Measurements from ENCODE around the gene GJB3. TPM values are rescaled to one million over a fixed set of nuclear protein-coding genes. Genes with fewer than 3 reads are reported as not detected.

Gene GJB3
- total and polyA plus RNA-seq, 9 of the 15 experiments (the other 6 are each of a cell fraction or from before 2014, with no cell fraction given), result not detected

- no peak for FAIRE-seq
- Histone ChIP-seq H3K27ac (ENCODE audit: extremely low read depth, low read depth, low read length) (no peak overlapping the region), H3K9me1 (ENCODE audit: control insufficient read depth, insufficient read depth, low read length) (no peaks in the 10 kb centered on the region), H3K4me3 (no peak overlapping the region), H3K9me3 (replicated peaks; ENCODE audit: control insufficient read depth, insufficient read depth, low read depth, low read length) (no peaks in the 10 kb centered on the region), H3K79me2 (ENCODE audit: control insufficient read depth, insufficient read depth, low read length) (no peaks in the 10 kb centered on the region), H3K27me3 (ENCODE audit: control insufficient read depth in 2 of 2, insufficient read depth in 2 of 2, low read length in 2 of 2) (peaks cover 6 to 39% of the 10 kb centered on the region in 2 experiments; a peak in 3 of 5 replicates), H3K36me3 (ENCODE audit: control insufficient read depth, insufficient read depth, low read length) (no peaks in the 10 kb centered on the region), H3K4me1 (replicated peaks in 1 of 2; ENCODE audit: control insufficient read depth in 2 of 2, insufficient read depth in 2 of 2, low read length in 2 of 2) (no peaks in the 10 kb centered on the region), H4K20me1 (replicated peaks; ENCODE audit: control insufficient read depth, insufficient read depth, low read length) (peaks cover 11% of the 10 kb centered on the region), H3K4me2 (ENCODE audit: insufficient read depth, low read length) (no peak overlapping the region), H3K9ac (ENCODE audit: insufficient read depth in 1 of 2, low read depth in 2 of 2, low read length in 2 of 2) (no peak overlapping the region), H2AFZ (ENCODE audit: low read depth, low read length) (no peak overlapping the region)
- TF ChIP-seq ATF1 (CRISPR knock-in tag; IDR thresholded peaks at IDR 0.05), result no peak
- no peak for TF ChIP-seq ATF1 (tag; IDR thresholded peaks at IDR 0.05)
- no peak for TF ChIP-seq POLR3G (IDR thresholded peaks at IDR 0.05; ENCODE audit: extremely low read depth, insufficient read length, insufficient replicate concordance)
- TF ChIP-seq ZNF431 (CRISPR knock-in tag; IDR thresholded peaks at IDR 0.05), result no peak
- TF ChIP-seq ZNF316 (IDR thresholded peaks at IDR 0.05), result no peak
- no peak for TF ChIP-seq CREBBP (IDR thresholded peaks at IDR 0.05; ENCODE audit: low read depth, low read length)
- no peak for TF ChIP-seq PHF8 (IDR thresholded peaks at IDR 0.05; ENCODE audit: borderline replicate concordance, low read length)
- TF ChIP-seq ZNF253 (CRISPR knock-in tag; conservative IDR thresholded peaks at IDR 0.05), result no peak
- no peak for TF ChIP-seq HDAC3 (IDR thresholded peaks at IDR 0.05; ENCODE audit: borderline replicate concordance, partially characterized antibody)
- DNase-seq (ENCODE audit: extremely low read depth in 1 of 4, low spot score in 3 of 4), result no peak
- ChIA-PET POLR2A (interaction anchor here (1.2 kb wide), 1 partner anchor 13 kb away, joined by 3 read pairs; no protein-coding TSS in a partner anchor), CTCF (ENCODE audit: low intra/inter-chr PET ratio) (interaction anchor here (0.5 to 1.4 kb wide), 2 partner anchors 1109 to 1132 kb away, joined by 3 to 5 read pairs; no protein-coding TSS in a partner anchor)
- 6% methylated on average over 6 of the region's 6 CpGs for WGBS (ENCODE audit: insufficient coverage, low coverage, missing lambda C conversion rate)
- in situ Hi-C loops (cut with MboI) (loop anchor here (10.0 kb wide), 1 partner anchor 1109 kb away; no protein-coding TSS in a partner anchor), intact Hi-C loops (cut with micrococcal nuclease) (loop anchor here (2.0 to 5.0 kb wide), 2 partner anchors 281 to 1111 kb away; no protein-coding TSS in a partner anchor)
- BruUV-seq (replicated peaks), result no TSS peak
- no peak for ATAC-seq
Measured at GRCh38 chr1:34743775-34744174, 37.2 kb upstream of the GJB3 start.

All from K562 (cell line).